Calu3 (cell line): ENCODE measurements around the gene TMEM132A. TPM values are rescaled to one million over a fixed set of nuclear protein-coding genes. Genes with fewer than 3 reads are reported as not detected.

Experiments used
- BruUV-seq: library from RNA; stranded (reverse); fragments of 400-500 nt; replicated peaks from 2 replicates; lab custom pipeline; 2021; lab: Mats Ljungman, UMichigan
- CTCF ChIA-PET: fragments of 300-600 bp; sonication (Branson Sonifier 250); formaldehyde crosslinking; loops from one replicate; lab custom pipeline; 2022; ENCODE audit warnings: antibody characterized with exemption; lab: Charles Lee
- DNase-seq: peaks from one replicate; pipeline ENCODE4 v3.0.0; 2022
- H3K27ac Mint-ChIP-seq: one replicate; pipeline ENCODE4 v1.8.0; 2022; ENCODE audit warnings: mixed read lengths; ENCODE audit not compliant: unreplicated experiment
- H3K27me3 Mint-ChIP-seq: one replicate; pipeline ENCODE4 v1.8.0; 2022; ENCODE audit warnings: mixed read lengths; ENCODE audit not compliant: unreplicated experiment
- H3K36me3 Mint-ChIP-seq: one replicate; pipeline ENCODE4 v1.8.0; 2022; ENCODE audit warnings: mild to moderate bottlenecking, moderate library complexity, mixed read lengths; ENCODE audit not compliant: insufficient read depth, unreplicated experiment
- H3K4me1 Mint-ChIP-seq: one replicate; pipeline ENCODE4 v1.8.0; 2022; ENCODE audit warnings: mild to moderate bottlenecking, low read depth, mixed read lengths; ENCODE audit not compliant: unreplicated experiment
- H3K4me3 Mint-ChIP-seq: one replicate; pipeline ENCODE4 v1.8.0; 2022; ENCODE audit warnings: mild to moderate bottlenecking, low read depth, moderate library complexity, mixed read lengths; ENCODE audit not compliant: unreplicated experiment
- H3K9me3 Mint-ChIP-seq: one replicate; pipeline ENCODE4 v1.8.0; 2022; ENCODE audit warnings: low read depth, mixed read lengths; ENCODE audit not compliant: unreplicated experiment
- CTCF ChIP-seq: fragments of 200-600 bp; IDR thresholded peaks from one replicate; pipeline ENCODE4 v1.8.0; 2022; ENCODE audit warnings: antibody characterized with exemption; ENCODE audit not compliant: unreplicated experiment
- intact Hi-C: fragments of 100-400 bp; cut with micrococcal nuclease; formaldehyde crosslinking; loops from one replicate; pipeline ENCODE4 v1.10.0; 2022; ENCODE audit not compliant: unreplicated experiment
- total RNA-seq: library from RNA; stranded (reverse); gene quantifications from 2 replicates; pipeline ENCODE4 v1.2.3, GENCODE V29; 2022

TMEM132A gene
- total RNA-seq, 1 experiment from 2014 or later, result 116 TPM

GRCh38 chr11:60910711-60911380, 13.4 kb upstream of the TMEM132A start:
- Mint-ChIP-seq H3K4me1 (peaks cover 17% of the 10 kb centered on the region), H3K27me3 (peaks cover 51% of the 10 kb centered on the region), H3K36me3 (peaks cover 33% of the 10 kb centered on the region), H3K9me3 (no peaks in the 10 kb centered on the region), H3K4me3 (no peak overlapping the region), H3K27ac (no peak overlapping the region)
- TF ChIP-seq CTCF, result no peak
- intact Hi-C loops, result no loop called here
- CTCF ChIA-PET, result no interaction called here
- no peak for DNase-seq
- BruUV-seq, result no TSS peak

- no peak for TF ChIP-seq CTCF
- Mint-ChIP-seq H3K27ac (no peak overlapping the region), H3K27me3 (peaks cover 51% of the 10 kb centered on the region)
These were observed 11.9 kb upstream of the TMEM132A start for GRCh38 chr11:60912223-60912850.

GRCh38 chr11:60912851-60913528, 11.3 kb upstream of the TMEM132A start:
- intact Hi-C loops, result no loop called here
- CTCF ChIA-PET, result interaction anchor here (0.9 kb wide), 1 partner anchor 7 kb away, joined by 3 read pairs; no protein-coding TSS in a partner anchor
- Mint-ChIP-seq H3K4me1 (peaks cover 23% of the 10 kb centered on the region), H3K36me3 (peaks cover 20% of the 10 kb centered on the region), H3K9me3 (no peaks in the 10 kb centered on the region), H3K27ac (no peak overlapping the region), H3K27me3 (peaks cover 46% of the 10 kb centered on the region), H3K4me3 (peak overlapping the region; percentile 97)
- BruUV-seq, result no TSS peak
- DNase-seq, result no peak
- no peak for TF ChIP-seq CTCF

More at GRCh38 chr11:60912223-60912850, 11.9 kb upstream of the TMEM132A start:
- no peaks in the 10 kb centered on the region for H3K9me3 Mint-ChIP-seq
- CTCF ChIA-PET, result no interaction called here
- no peak for DNase-seq
- H3K36me3 Mint-ChIP-seq, result peaks cover 20% of the 10 kb centered on the region
- intact Hi-C loops, result no loop called here
- H3K4me3 Mint-ChIP-seq, result no peak overlapping the region
- H3K4me1 Mint-ChIP-seq, result peaks cover 22% of the 10 kb centered on the region
- BruUV-seq, result no TSS peak

- peaks cover 36% of the 10 kb centered on the region for H3K27me3 Mint-ChIP-seq
- peak within 1 kb of the TSS; percentile 97 for H3K4me3 Mint-ChIP-seq
- intact Hi-C loops, result no loop called here
- no peak for TF ChIP-seq CTCF
- H3K27ac Mint-ChIP-seq, result peak within 1 kb of the TSS; percentile 94
- no peaks in the 10 kb centered on the region for H3K9me3 Mint-ChIP-seq
- CTCF ChIA-PET, result interaction anchor here (0.7 to 2.6 kb wide), 9 partner anchors 8 to 422 kb away, joined by 3 to 8 read pairs (median 3); partner anchors contain the start of genes PRPF19 and VPS37C
- DNase-seq, result peak; percentile 80
- H3K4me1 Mint-ChIP-seq, result peaks cover 23% of the 10 kb centered on the region
- peaks cover 20% of the 10 kb centered on the region for H3K36me3 Mint-ChIP-seq
- BruUV-seq, result no TSS peak
These were observed 10.2 kb upstream of the TMEM132A start, which contains the start of gene TMEM109 for GRCh38 chr11:60913793-60914632. TSS of gene TMEM109 (plus strand) at chr11:60914158. CDS start at chr11:60919694, 5,536 bp downstream.
